Chondrocyte (in vitro differentiated cells): Measurements from ENCODE around the gene SYT7. TPM values are rescaled to one million over a fixed set of nuclear protein-coding genes. Genes with fewer than 3 reads are reported as not detected.

Experiments
- DNase-seq: peaks from one replicate; pipeline ENCODE4 v3.0.0; 2021; ENCODE audit warnings: mixed read lengths, low spot score
- H3K27ac Mint-ChIP-seq: one replicate; pipeline ENCODE4 v1.8.0; 2021; ENCODE audit warnings: mild to moderate bottlenecking, moderate library complexity, mixed read lengths; ENCODE audit not compliant: unreplicated experiment
- H3K27me3 Mint-ChIP-seq: 2 replicates; pipeline ENCODE4 v1.8.0; 2021; ENCODE audit warnings: low read depth, mixed read lengths
- H3K36me3 Mint-ChIP-seq: 2 replicates; pipeline ENCODE4 v1.8.0; 2021; ENCODE audit warnings: low read depth, mixed read lengths
- H3K4me1 Mint-ChIP-seq: 2 replicates; pipeline ENCODE4 v1.8.0; 2021; ENCODE audit warnings: low read depth, mild to moderate bottlenecking, mixed read lengths
- H3K4me3 Mint-ChIP-seq: one replicate; pipeline ENCODE4 v1.8.0; 2021; ENCODE audit warnings: mild to moderate bottlenecking, moderate library complexity, mixed read lengths; ENCODE audit not compliant: unreplicated experiment
- H3K9me3 Mint-ChIP-seq: 2 replicates; pipeline ENCODE4 v1.8.0; 2021; ENCODE audit warnings: low read depth, mixed read lengths
- CTCF ChIP-seq: fragments of 200-600 bp; sonication (generic); IDR thresholded peaks from 2 replicates; pipeline ENCODE4 v1.5.0; 2021; ENCODE audit warnings: antibody characterized with exemption, mild to moderate bottlenecking, moderate library complexity
- total RNA-seq: library from RNA; stranded (reverse); gene quantifications from 3 replicates; pipeline ENCODE4 v1.2.1, GENCODE V29; 2021

Gene SYT7
- total RNA-seq, 1 donor from 2014 or later, result 1.5 TPM

GRCh38 chr11:61533401-61533800 is 47.5 kb downstream of the SYT7 start:
- Mint-ChIP-seq H3K9me3 (no peaks in the 10 kb centered on the region), H3K27ac (no peak overlapping the region), H3K4me1 (no peaks in the 10 kb centered on the region), H3K36me3 (no peaks in the 10 kb centered on the region), H3K27me3 (peaks cover 43% of the 10 kb centered on the region), H3K4me3 (no peak overlapping the region)
- no peak for DNase-seq
- TF ChIP-seq CTCF, result no peak

- peaks cover 42% of the 10 kb centered on the region for H3K27me3 Mint-ChIP-seq
- peak; percentile 91 for DNase-seq
- H3K36me3 Mint-ChIP-seq, result no peaks in the 10 kb centered on the region
- H3K4me1 Mint-ChIP-seq, result no peaks in the 10 kb centered on the region
- no peaks in the 10 kb centered on the region for H3K9me3 Mint-ChIP-seq
- no peak overlapping the region for H3K27ac Mint-ChIP-seq
- H3K4me3 Mint-ChIP-seq, result no peak overlapping the region
- TF ChIP-seq CTCF, result no peak
Observed at GRCh38 chr11:61533039-61533375, 47.9 kb downstream of the SYT7 start.

- no peaks in the 10 kb centered on the region for H3K4me1 Mint-ChIP-seq
- peaks cover 48% of the 10 kb centered on the region for H3K27me3 Mint-ChIP-seq
- no peak overlapping the region for H3K4me3 Mint-ChIP-seq
- H3K36me3 Mint-ChIP-seq, result peaks cover 3% of the 10 kb centered on the region
- no peak for DNase-seq
- peak; percentile 78 for TF ChIP-seq CTCF
- no peak overlapping the region for H3K27ac Mint-ChIP-seq
- no peaks in the 10 kb centered on the region for H3K9me3 Mint-ChIP-seq
Observed at GRCh38 chr11:61532134-61533038, 48.5 kb downstream of the SYT7 start.

- no peak for DNase-seq
- no peak for TF ChIP-seq CTCF
- peaks cover 52% of the 10 kb centered on the region for H3K27me3 Mint-ChIP-seq
- no peak overlapping the region for H3K27ac Mint-ChIP-seq
- H3K36me3 Mint-ChIP-seq, result peaks cover 3% of the 10 kb centered on the region
- H3K4me3 Mint-ChIP-seq, result no peak overlapping the region
- H3K4me1 Mint-ChIP-seq, result no peaks in the 10 kb centered on the region
- no peaks in the 10 kb centered on the region for H3K9me3 Mint-ChIP-seq
Observed at GRCh38 chr11:61531044-61531443, 49.8 kb downstream of the SYT7 start.

- Mint-ChIP-seq H3K4me3 (no peak overlapping the region), H3K36me3 (peaks cover 3% of the 10 kb centered on the region), H3K27ac (no peak overlapping the region), H3K27me3 (peaks cover 52% of the 10 kb centered on the region), H3K4me1 (no peaks in the 10 kb centered on the region), H3K9me3 (no peaks in the 10 kb centered on the region)
- TF ChIP-seq CTCF, result no peak
- DNase-seq, result no peak
Observed at GRCh38 chr11:61529537-61530225, 51.2 kb downstream of the SYT7 start.
